Testis (tissue), 2 donors: ENCODE results near the gene ERF.

Experiments
- CTCF ChIP-seq, 3 experiments: fragments of 450-650 bp in 2 of 3; fragments of 200-600 bp in 1 of 3; sonication (generic) in 1 of 3; IDR thresholded peaks; one replicate each; pipeline ENCODE4 v1.5.1; 2016 to 2019; ENCODE audit warnings: antibody characterized with exemption in 3 of 3, mild to moderate bottlenecking in 2 of 3, moderate library complexity in 1 of 3
- POLR2A ChIP-seq: fragments of 450-650 bp; IDR thresholded peaks from one replicate; pipeline ENCODE4 v1.6.1; 2017; ENCODE audit warnings: antibody characterized with exemption, mild to moderate bottlenecking, moderate library complexity

- TF ChIP-seq CTCF (IDR thresholded peaks at IDR 0.05) (no peak), POLR2A (no peak)
Observed at GRCh38 chr19:42254089-42254849, 659 bp downstream of the ERF start.
